Loucy (cell line): ENCODE measurements around the gene DDX39A.
"Not testable (repeated sequence)": the region's sequence is repeated elsewhere in the genome, so short reads cannot be mapped to it uniquely, and the experiment has no call there.

ENCODE experiments used
- EZH2phosphoT487 ChIP-seq: fragments of 200-600 bp; IDR thresholded peaks from 2 replicates; pipeline ENCODE4 v1.6.1; 2018; ENCODE audit warnings: antibody characterized with exemption, mild to moderate bottlenecking, moderate library complexity, borderline replicate concordance
- TF ChIP-seq, protein P1 (sequence below): fragments of 200-600 bp; sonication (generic); conservative IDR thresholded peaks from 2 replicates; pipeline ENCODE4 v1.5.1; 2014; ENCODE audit warnings: mild to moderate bottlenecking, antibody characterized with exemption, low read length

DNA sequence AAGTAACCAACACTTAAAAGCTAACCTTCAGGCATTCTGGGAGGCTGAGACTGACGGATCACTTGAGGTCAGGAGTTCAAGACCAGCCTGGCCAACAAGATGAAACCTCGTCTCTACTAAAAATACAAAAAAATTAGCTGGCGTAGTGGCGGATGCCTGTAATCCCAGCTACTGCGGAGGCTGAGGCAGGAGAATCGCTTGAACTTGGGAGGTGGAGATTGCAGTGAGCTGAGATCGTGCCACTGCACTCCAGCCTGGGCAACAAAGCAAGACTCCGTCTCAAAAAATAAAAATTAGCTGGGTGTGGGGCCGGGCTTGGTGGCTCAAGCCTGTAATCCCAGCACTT is 55.1 kb downstream of the DDX39A start:
- TF ChIP-seq, protein P1, sequence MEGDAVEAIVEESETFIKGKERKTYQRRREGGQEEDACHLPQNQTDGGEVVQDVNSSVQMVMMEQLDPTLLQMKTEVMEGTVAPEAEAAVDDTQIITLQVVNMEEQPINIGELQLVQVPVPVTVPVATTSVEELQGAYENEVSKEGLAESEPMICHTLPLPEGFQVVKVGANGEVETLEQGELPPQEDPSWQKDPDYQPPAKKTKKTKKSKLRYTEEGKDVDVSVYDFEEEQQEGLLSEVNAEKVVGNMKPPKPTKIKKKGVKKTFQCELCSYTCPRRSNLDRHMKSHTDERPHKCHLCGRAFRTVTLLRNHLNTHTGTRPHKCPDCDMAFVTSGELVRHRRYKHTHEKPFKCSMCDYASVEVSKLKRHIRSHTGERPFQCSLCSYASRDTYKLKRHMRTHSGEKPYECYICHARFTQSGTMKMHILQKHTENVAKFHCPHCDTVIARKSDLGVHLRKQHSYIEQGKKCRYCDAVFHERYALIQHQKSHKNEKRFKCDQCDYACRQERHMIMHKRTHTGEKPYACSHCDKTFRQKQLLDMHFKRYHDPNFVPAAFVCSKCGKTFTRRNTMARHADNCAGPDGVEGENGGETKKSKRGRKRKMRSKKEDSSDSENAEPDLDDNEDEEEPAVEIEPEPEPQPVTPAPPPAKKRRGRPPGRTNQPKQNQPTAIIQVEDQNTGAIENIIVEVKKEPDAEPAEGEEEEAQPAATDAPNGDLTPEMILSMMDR, result not testable (repeated sequence)
- TF ChIP-seq EZH2phosphoT487, result not testable (repeated sequence)
